ENCODE measurements around the gene GLDN. TPM values are rescaled to one million over a fixed set of nuclear protein-coding genes. Genes with fewer than 3 reads are reported as not detected.
A peak's percentile ranks its signal among the peaks of the same experiment; 100 is the strongest.

The GLDN gene
- total and polyA plus RNA-seq, 9 donors, result 0.16 to 0.84 (median 0.29) TPM

GRCh38 chr15:51355096-51355495, 13.6 kb downstream of the GLDN start:
- no peak for DNase-seq
- Histone ChIP-seq H3K27ac (ENCODE audit: low read length) (no peak overlapping the region), H3K4me1 (ENCODE audit: control insufficient read depth, insufficient read depth, low read length) (no peaks in the 10 kb centered on the region), H3K36me3 (ENCODE audit: control insufficient read depth, insufficient read depth, low read length) (no peaks in the 10 kb centered on the region), H3K27me3 (ENCODE audit: control insufficient read depth, insufficient read depth, low read length) (peaks cover 2% of the 10 kb centered on the region), H3K4me3 (ENCODE audit: low read length) (no peak overlapping the region), H3K9me3 (replicated peaks; ENCODE audit: control insufficient read depth, low read depth, low read length) (no peaks in the 10 kb centered on the region)
- no CpG with 5 or more reads among the region's 1 CpG for WGBS (ENCODE audit: insufficient coverage)

GRCh38 chr15:51356147-51356546, 14.7 kb downstream of the GLDN start:
- no peak for DNase-seq
- H3K9me3 ChIP-seq (replicated peaks; ENCODE audit: control insufficient read depth, low read depth, low read length), result no peaks in the 10 kb centered on the region
- H3K27me3 ChIP-seq (ENCODE audit: control insufficient read depth, insufficient read depth, low read length), result peaks cover 2% of the 10 kb centered on the region
- 67% methylated on average over 1 of the region's 5 CpGs for WGBS (ENCODE audit: insufficient coverage)
- no peak overlapping the region for H3K27ac ChIP-seq (ENCODE audit: low read length)
- no peak overlapping the region for H3K4me3 ChIP-seq (ENCODE audit: low read length)
- no peaks in the 10 kb centered on the region for H3K36me3 ChIP-seq (ENCODE audit: control insufficient read depth, insufficient read depth, low read length)
- H3K4me1 ChIP-seq (ENCODE audit: control insufficient read depth, insufficient read depth, low read length), result no peaks in the 10 kb centered on the region

- H3K27ac ChIP-seq (ENCODE audit: low read length), result no peak overlapping the region
- 90% methylated on average over 6 of the region's 6 CpGs for WGBS (ENCODE audit: insufficient coverage)
- no peaks in the 10 kb centered on the region for H3K4me1 ChIP-seq (ENCODE audit: control insufficient read depth, insufficient read depth, low read length)
- no peaks in the 10 kb centered on the region for H3K36me3 ChIP-seq (ENCODE audit: control insufficient read depth, insufficient read depth, low read length)
- H3K9me3 ChIP-seq (replicated peaks; ENCODE audit: control insufficient read depth, low read depth, low read length), result no peaks in the 10 kb centered on the region
- H3K27me3 ChIP-seq (ENCODE audit: control insufficient read depth, insufficient read depth, low read length), result peaks cover 2% of the 10 kb centered on the region
- DNase-seq, result no peak
- no peak overlapping the region for H3K4me3 ChIP-seq (ENCODE audit: low read length)
Observed at GRCh38 chr15:51356983-51357382, 15.5 kb downstream of the GLDN start.

- 76% methylated on average over 6 of the region's 7 CpGs for WGBS (ENCODE audit: insufficient coverage)
- DNase-seq, result no peak
- no peak overlapping the region for H3K27ac ChIP-seq (ENCODE audit: low read length)
Observed at GRCh38 chr15:51359981-51360380, 18.5 kb downstream of the GLDN start.

GRCh38 chr15:51363383-51363782, 21.9 kb downstream of the GLDN start:
- DNase-seq, result no peak
- Histone ChIP-seq H3K4me3 (ENCODE audit: low read length) (no peak overlapping the region), H3K27me3 (ENCODE audit: control insufficient read depth, insufficient read depth, low read length) (no peaks in the 10 kb centered on the region), H3K27ac (ENCODE audit: low read length) (no peak overlapping the region), H3K4me1 (ENCODE audit: control insufficient read depth, insufficient read depth, low read length) (peaks cover 6% of the 10 kb centered on the region), H3K36me3 (ENCODE audit: control insufficient read depth, insufficient read depth, low read length) (no peaks in the 10 kb centered on the region), H3K9me3 (replicated peaks; ENCODE audit: control insufficient read depth, low read depth, low read length) (no peaks in the 10 kb centered on the region)
- 80% methylated on average over 3 of the region's 9 CpGs for WGBS (ENCODE audit: insufficient coverage)

More at GRCh38 chr15:51359981-51360380, 18.5 kb downstream of the GLDN start:
- Histone ChIP-seq H3K36me3 (ENCODE audit: control insufficient read depth, insufficient read depth, low read length) (no peaks in the 10 kb centered on the region), H3K27me3 (ENCODE audit: control insufficient read depth, insufficient read depth, low read length) (peaks cover 2% of the 10 kb centered on the region), H3K9me3 (replicated peaks; ENCODE audit: control insufficient read depth, low read depth, low read length) (no peaks in the 10 kb centered on the region), H3K4me3 (ENCODE audit: low read length) (no peak overlapping the region), H3K4me1 (ENCODE audit: control insufficient read depth, insufficient read depth, low read length) (no peaks in the 10 kb centered on the region)

- no peaks in the 10 kb centered on the region for H3K9me3 ChIP-seq (replicated peaks; ENCODE audit: control insufficient read depth, low read depth, low read length)
- WGBS (ENCODE audit: insufficient coverage), result no CpG with 5 or more reads among the region's 6 CpGs
- H3K27ac ChIP-seq (ENCODE audit: low read length), result no peak overlapping the region
- H3K36me3 ChIP-seq (ENCODE audit: control insufficient read depth, insufficient read depth, low read length), result no peaks in the 10 kb centered on the region
- peaks cover 6% of the 10 kb centered on the region for H3K4me1 ChIP-seq (ENCODE audit: control insufficient read depth, insufficient read depth, low read length)
- no peak overlapping the region for H3K4me3 ChIP-seq (ENCODE audit: low read length)
- no peaks in the 10 kb centered on the region for H3K27me3 ChIP-seq (ENCODE audit: control insufficient read depth, insufficient read depth, low read length)
- no peak for DNase-seq
Observed at GRCh38 chr15:51365417-51365816, 24.0 kb downstream of the GLDN start.

GRCh38 chr15:51366071-51366470, 24.6 kb downstream of the GLDN start:
- no peaks in the 10 kb centered on the region for H3K36me3 ChIP-seq (ENCODE audit: control insufficient read depth, insufficient read depth, low read length)
- H3K27ac ChIP-seq (ENCODE audit: low read length), result no peak overlapping the region
- DNase-seq, result no peak
- WGBS (ENCODE audit: insufficient coverage), result 69% methylated on average over 5 of the region's 5 CpGs
- peaks cover 6% of the 10 kb centered on the region for H3K4me1 ChIP-seq (ENCODE audit: control insufficient read depth, insufficient read depth, low read length)
- no peaks in the 10 kb centered on the region for H3K9me3 ChIP-seq (replicated peaks; ENCODE audit: control insufficient read depth, low read depth, low read length)
- H3K4me3 ChIP-seq (ENCODE audit: low read length), result no peak overlapping the region
- no peaks in the 10 kb centered on the region for H3K27me3 ChIP-seq (ENCODE audit: control insufficient read depth, insufficient read depth, low read length)

- Histone ChIP-seq H3K4me3 (ENCODE audit: low read length) (no peak overlapping the region), H3K4me1 (ENCODE audit: control insufficient read depth, insufficient read depth, low read length) (peaks cover 6% of the 10 kb centered on the region), H3K27ac (ENCODE audit: low read length) (no peak overlapping the region), H3K9me3 (replicated peaks; ENCODE audit: control insufficient read depth, low read depth, low read length) (no peaks in the 10 kb centered on the region), H3K27me3 (ENCODE audit: control insufficient read depth, insufficient read depth, low read length) (no peaks in the 10 kb centered on the region), H3K36me3 (ENCODE audit: control insufficient read depth, insufficient read depth, low read length) (no peaks in the 10 kb centered on the region)
- no CpG with 5 or more reads among the region's 3 CpGs for WGBS (ENCODE audit: insufficient coverage)
- peak; percentile 82 for DNase-seq
Observed at GRCh38 chr15:51366920-51367319, 25.5 kb downstream of the GLDN start.

- H3K4me3 ChIP-seq (ENCODE audit: low read length), result no peak overlapping the region
- 52% methylated on average over 9 of the region's 10 CpGs for WGBS (ENCODE audit: insufficient coverage)
- no peaks in the 10 kb centered on the region for H3K9me3 ChIP-seq (replicated peaks; ENCODE audit: control insufficient read depth, low read depth, low read length)
- H3K36me3 ChIP-seq (ENCODE audit: control insufficient read depth, insufficient read depth, low read length), result no peaks in the 10 kb centered on the region
- DNase-seq, result peak; percentile 43
- peaks cover 6% of the 10 kb centered on the region for H3K4me1 ChIP-seq (ENCODE audit: control insufficient read depth, insufficient read depth, low read length)
- H3K27me3 ChIP-seq (ENCODE audit: control insufficient read depth, insufficient read depth, low read length), result no peaks in the 10 kb centered on the region
- H3K27ac ChIP-seq (ENCODE audit: low read length), result no peak overlapping the region
Observed at GRCh38 chr15:51367322-51367976, 26.0 kb downstream of the GLDN start.

GRCh38 chr15:51368307-51368706, 26.9 kb downstream of the GLDN start:
- DNase-seq, result peak; percentile 41
- 79% methylated on average over 4 of the region's 6 CpGs for WGBS (ENCODE audit: insufficient coverage)
- H3K4me3 ChIP-seq (ENCODE audit: low read length), result no peak overlapping the region
- H3K27ac ChIP-seq (ENCODE audit: low read length), result peak overlapping the region; percentile 35
- no peaks in the 10 kb centered on the region for H3K36me3 ChIP-seq (ENCODE audit: control insufficient read depth, insufficient read depth, low read length)
- H3K9me3 ChIP-seq (replicated peaks; ENCODE audit: control insufficient read depth, low read depth, low read length), result no peaks in the 10 kb centered on the region
- no peaks in the 10 kb centered on the region for H3K27me3 ChIP-seq (ENCODE audit: control insufficient read depth, insufficient read depth, low read length)
- peaks cover 6% of the 10 kb centered on the region for H3K4me1 ChIP-seq (ENCODE audit: control insufficient read depth, insufficient read depth, low read length)
